Stimulated activated naive B cell treated with anti-CD40 and anti-IgM and Interleukin-4, amounts not matched to agents 10 μg/mL and 1 μg/mL and 100 μg/mL, for 72 hours (primary cell): Measurements from ENCODE around the gene MSL2.
A peak's percentile ranks its signal among the peaks of the same experiment; 100 is the strongest.
"Not testable (repeated sequence)": the region's sequence is repeated elsewhere in the genome, so short reads cannot be mapped to it uniquely, and the experiment has no call there.

Experiments used
- ATAC-seq, 2 donors: fragments of 150-1000 bp; cut with Tn5 transposase; replicated peaks; 2 replicates each; pipeline ENCODE4 v1.10.0; 2021; ENCODE audit warnings: moderate library complexity in 1 of 2
- DNase-seq: peaks from one replicate; pipeline ENCODE4 v3.0.0; 2021
- H3K27ac Mint-ChIP-seq: one replicate; pipeline ENCODE4 v1.8.0; 2022; ENCODE audit warnings: mild to moderate bottlenecking, mixed read lengths
- H3K27me3 Mint-ChIP-seq, 2 donors: one replicate each; pipeline ENCODE4 v1.8.0; 2022; ENCODE audit warnings: mixed read lengths in 2 of 2
- H3K36me3 Mint-ChIP-seq, 2 donors: one replicate each; pipeline ENCODE4 v1.8.0; 2022; ENCODE audit warnings: mixed read lengths in 2 of 2, mild to moderate bottlenecking in 1 of 2
- H3K4me1 Mint-ChIP-seq, 2 donors: one replicate each; pipeline ENCODE4 v1.8.0; 2022; ENCODE audit warnings: mixed read lengths in 2 of 2, mild to moderate bottlenecking in 1 of 2
- H3K4me3 Mint-ChIP-seq, 2 donors: one replicate each; pipeline ENCODE4 v1.8.0; 2022; ENCODE audit warnings: mild to moderate bottlenecking in 2 of 2, mixed read lengths in 2 of 2, moderate library complexity in 1 of 2
- H3K9me3 Mint-ChIP-seq, 2 donors: one replicate each; pipeline ENCODE4 v1.8.0; 2022; ENCODE audit warnings: mixed read lengths in 2 of 2, mild to moderate bottlenecking in 1 of 2

Gene MSL2

GRCh38 chr3:136197159-136197793, 1.1 kb upstream of the MSL2 start:
- H3K27me3 Mint-ChIP-seq = peaks cover 0 to 4% of the 10 kb centered on the region in 2 donors
- peaks cover 25 to 32% of the 10 kb centered on the region in 2 donors for H3K36me3 Mint-ChIP-seq
- ATAC-seq = no peak
- peaks cover 15 to 47% of the 10 kb centered on the region in 2 donors for H3K4me1 Mint-ChIP-seq
- H3K9me3 Mint-ChIP-seq = no peaks in the 10 kb centered on the region
- H3K4me3 Mint-ChIP-seq = peak overlapping the region; percentile 91 to 94
- no peak for DNase-seq
- peak overlapping the region; percentile 99 for H3K27ac Mint-ChIP-seq

GRCh38 chr3:136196401-136197158, 445 bp upstream of the MSL2 start:
- Mint-ChIP-seq H3K4me3 (peak overlapping the region; percentile 91 to 94), H3K4me1 (peaks cover 19 to 54% of the 10 kb centered on the region in 2 donors), H3K36me3 (peaks cover 27 to 34% of the 10 kb centered on the region in 2 donors), H3K27me3 (peaks cover 0 to 4% of the 10 kb centered on the region in 2 donors), H3K27ac (peak overlapping the region; percentile 99), H3K9me3 (no peaks in the 10 kb centered on the region)
- ATAC-seq (peak; percentile 78 to 81), DNase-seq (peak; percentile 99)

- H3K27ac Mint-ChIP-seq = peak overlapping the region; percentile 99
- no peaks in the 10 kb centered on the region for H3K9me3 Mint-ChIP-seq
- H3K27me3 Mint-ChIP-seq = peaks cover 0 to 4% of the 10 kb centered on the region in 2 donors
- peaks cover 34 to 41% of the 10 kb centered on the region in 2 donors for H3K36me3 Mint-ChIP-seq
- peaks cover 29 to 65% of the 10 kb centered on the region in 2 donors for H3K4me1 Mint-ChIP-seq
- DNase-seq = peak; percentile 77
- ATAC-seq = peak; percentile 58 to 61
- peak overlapping the region; percentile 91 to 94 for H3K4me3 Mint-ChIP-seq
Measured at GRCh38 chr3:136195258-136196063, 674 bp downstream of the MSL2 start.

DNA sequence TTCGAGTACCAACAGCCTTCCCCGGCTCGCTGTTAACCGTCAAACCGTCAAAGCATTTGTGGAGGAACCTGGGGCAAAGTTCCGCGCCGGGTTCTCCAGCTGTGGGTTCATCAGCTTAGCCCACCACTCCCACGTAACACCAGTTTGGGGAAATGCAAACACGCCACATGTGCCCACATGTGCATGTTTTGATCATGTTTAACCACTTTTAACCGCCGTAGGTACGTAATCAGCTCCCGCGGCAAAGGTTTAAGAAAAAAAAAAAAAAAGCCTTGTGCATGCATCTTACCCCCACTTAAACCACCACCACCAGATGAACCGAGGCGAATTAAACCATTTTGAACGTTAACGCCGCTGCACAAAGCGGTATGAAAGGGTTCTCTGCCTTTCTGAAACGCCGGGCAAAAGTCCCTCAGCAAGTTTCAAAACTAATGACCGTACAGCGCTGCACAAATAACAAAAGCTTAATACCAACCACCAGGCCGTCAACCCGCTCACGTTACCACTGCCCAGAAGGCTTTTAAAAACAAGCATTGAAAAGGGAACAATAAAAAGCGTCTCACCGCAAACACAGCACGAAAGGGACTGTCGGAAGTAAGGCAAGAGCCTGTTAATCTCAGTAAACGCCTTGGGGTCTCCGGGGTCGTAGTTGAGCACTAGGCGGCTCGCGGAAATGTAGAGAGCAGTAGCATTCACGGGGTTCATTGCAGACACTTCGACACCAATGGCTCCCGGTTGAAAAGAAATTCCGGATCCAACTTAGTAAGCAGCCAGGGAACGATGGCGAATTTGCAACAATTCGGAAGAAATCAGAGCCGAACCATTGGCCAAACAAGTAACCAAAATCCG, 1.5 kb downstream of the MSL2 start:
- peaks cover 35 to 42% of the 10 kb centered on the region in 2 donors for H3K36me3 Mint-ChIP-seq
- peaks cover 0 to 4% of the 10 kb centered on the region in 2 donors for H3K27me3 Mint-ChIP-seq
- DNase-seq (peak; percentile 69), ATAC-seq (peak; percentile 11 to 21)
- peak overlapping the region; percentile 91 to 94 for H3K4me3 Mint-ChIP-seq
- H3K27ac Mint-ChIP-seq = peak overlapping the region; percentile 99
- H3K9me3 Mint-ChIP-seq = no peaks in the 10 kb centered on the region
- H3K4me1 Mint-ChIP-seq = peaks cover 28 to 72% of the 10 kb centered on the region in 2 donors

DNA sequence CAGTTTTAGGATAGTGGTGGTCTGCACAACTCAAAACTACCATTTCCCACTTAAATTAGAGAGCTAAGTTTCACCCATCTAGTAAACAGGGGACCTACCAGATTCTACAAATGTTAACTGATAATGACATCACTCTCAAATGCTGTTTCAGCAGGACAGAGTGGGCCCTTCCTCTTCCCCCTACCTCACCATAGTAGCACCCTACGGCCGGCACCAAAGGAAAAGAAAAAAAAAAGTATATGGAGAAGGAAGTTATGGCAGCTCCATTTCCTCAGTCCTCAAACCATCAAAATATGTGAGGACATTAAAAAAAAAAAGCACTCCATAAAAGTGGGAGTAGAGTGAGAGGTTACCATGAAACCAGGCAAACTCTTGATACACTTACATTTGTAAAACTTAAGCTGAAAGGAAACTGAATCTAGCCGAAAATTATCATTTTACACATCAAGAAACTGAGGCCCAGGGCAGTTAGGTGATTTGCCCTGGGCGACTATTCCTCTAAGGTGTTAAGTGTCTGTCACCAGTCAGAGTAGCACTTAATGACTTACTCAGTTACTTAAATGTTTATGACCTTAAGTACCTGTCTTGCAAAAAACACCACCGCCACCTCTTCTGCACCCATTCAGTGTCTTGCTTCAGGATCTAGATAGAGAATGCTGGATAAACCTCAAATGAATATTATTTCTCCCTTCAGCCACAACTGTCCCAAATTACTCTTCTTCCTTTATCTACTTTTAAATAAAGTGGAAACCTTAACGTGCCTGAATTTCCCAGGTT, 2.7 kb downstream of the MSL2 start:
- Mint-ChIP-seq H3K36me3 (peaks cover 35 to 49% of the 10 kb centered on the region in 2 donors), H3K27me3 (peaks cover 0 to 4% of the 10 kb centered on the region in 2 donors)

DNA sequence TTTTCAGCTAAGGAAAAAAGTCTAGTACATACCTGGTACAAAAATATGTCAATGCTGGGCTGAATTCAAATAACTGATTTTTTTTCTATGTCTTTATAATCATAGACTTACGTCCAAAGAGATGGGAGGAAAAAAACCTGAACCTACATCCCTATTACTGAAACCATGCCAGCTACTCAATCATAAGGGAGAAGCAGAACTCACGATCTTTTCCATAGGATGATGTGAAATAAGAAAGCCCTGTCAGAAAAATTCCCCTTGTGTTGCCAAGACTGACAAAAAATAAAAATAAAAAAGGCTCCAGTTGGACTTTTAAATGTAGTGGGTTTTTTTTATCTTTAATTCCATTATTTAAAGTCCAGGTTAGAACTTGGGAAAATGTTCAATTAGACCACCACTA, 3.3 kb downstream of the MSL2 start:
- DNase-seq = no peak
- Mint-ChIP-seq H3K4me3 (peak overlapping the region; percentile 91 to 94), H3K9me3 (no peaks in the 10 kb centered on the region), H3K27ac (peak overlapping the region; percentile 65), H3K4me1 (peaks cover 37 to 85% of the 10 kb centered on the region in 2 donors), H3K27me3 (peaks cover 0 to 4% of the 10 kb centered on the region in 2 donors), H3K36me3 (peaks cover 37 to 53% of the 10 kb centered on the region in 2 donors)
- no peak for ATAC-seq

More for the DNA sequence above, 2.7 kb downstream of the MSL2 start:
- H3K9me3 Mint-ChIP-seq = no peaks in the 10 kb centered on the region
- H3K4me3 Mint-ChIP-seq = peak overlapping the region; percentile 91 to 94
- no peak for ATAC-seq
- H3K4me1 Mint-ChIP-seq = peaks cover 35 to 84% of the 10 kb centered on the region in 2 donors
- H3K27ac Mint-ChIP-seq = peak overlapping the region; percentile 99
- no peak for DNase-seq

DNA sequence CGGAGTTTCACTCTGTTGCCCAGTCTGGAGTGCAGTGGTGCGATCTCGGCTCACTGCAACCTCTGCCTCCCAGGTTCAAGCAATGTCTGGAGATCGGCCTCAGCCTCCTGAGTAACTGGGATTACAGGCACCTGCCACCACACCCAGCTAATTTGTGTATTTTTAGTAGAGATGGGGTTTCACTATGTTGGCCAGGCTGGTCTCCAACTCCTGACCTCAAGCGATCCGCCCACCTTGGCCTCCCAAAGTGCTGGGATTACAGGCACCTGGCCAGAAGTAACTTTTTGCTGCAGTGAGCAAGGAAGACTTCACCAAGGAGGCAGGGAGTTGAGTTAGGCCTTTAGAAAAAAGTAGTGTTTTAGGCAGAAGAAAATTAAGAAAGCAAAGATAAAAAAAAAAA, 3.9 kb downstream of the MSL2 start:
- DNase-seq, ATAC-seq, H3K9me3 Mint-ChIP-seq, H3K27me3 Mint-ChIP-seq: not testable (repeated sequence)
- Mint-ChIP-seq H3K36me3 (peaks cover 37 to 53% of the 10 kb centered on the region in 2 donors), H3K4me3 (peak overlapping the region; percentile 91 to 94), H3K4me1 (peaks cover 36 to 82% of the 10 kb centered on the region in 2 donors), H3K27ac (peak overlapping the region; percentile 68)

DNA sequence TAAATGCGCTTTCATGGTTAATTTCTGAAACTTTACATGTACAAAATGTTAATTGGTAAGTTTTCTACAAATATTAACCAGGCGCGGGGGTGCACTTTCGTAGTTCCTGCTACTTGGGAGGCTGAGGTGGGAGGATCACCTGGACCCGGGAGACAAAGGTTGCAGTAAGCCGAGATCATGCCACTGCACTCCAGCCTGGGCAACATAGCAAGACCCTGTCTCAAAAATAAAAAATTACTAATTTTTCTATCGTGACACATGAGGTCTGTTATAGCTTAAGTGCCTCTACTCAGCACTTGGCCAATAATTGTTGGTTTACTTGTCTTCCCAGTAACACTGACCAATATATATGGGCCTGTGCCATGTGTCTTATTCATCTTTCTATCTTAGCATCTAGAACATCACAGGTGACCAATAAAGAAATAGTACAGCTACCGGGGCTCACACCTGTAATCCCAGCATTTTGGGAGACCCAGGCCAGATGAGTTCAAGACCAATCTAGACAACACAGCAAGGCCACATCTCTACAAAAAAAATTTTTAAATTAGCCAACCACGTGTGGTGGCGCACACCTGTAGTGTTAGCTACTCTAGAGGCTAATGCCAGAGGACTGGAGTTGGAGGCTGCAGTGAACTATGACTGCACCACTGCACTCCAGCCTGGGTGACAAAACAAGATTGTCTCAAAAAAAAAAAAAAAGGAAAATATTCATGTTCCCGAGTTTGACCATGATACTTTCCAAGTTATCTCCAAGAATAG, 6.1 kb downstream of the MSL2 start:
- H3K27ac Mint-ChIP-seq = no peak overlapping the region
- H3K4me3 Mint-ChIP-seq = peak overlapping the region in 1 of 2 donors; percentile 10
- H3K36me3 Mint-ChIP-seq = peaks cover 31 to 48% of the 10 kb centered on the region in 2 donors
- H3K4me1 Mint-ChIP-seq = peaks cover 44 to 88% of the 10 kb centered on the region in 2 donors
- no peaks in the 10 kb centered on the region for H3K9me3 Mint-ChIP-seq
- no peaks in the 10 kb centered on the region for H3K27me3 Mint-ChIP-seq
- ATAC-seq (no peak), DNase-seq (no peak)

GRCh38 chr3:136189043-136189442, 7.1 kb downstream of the MSL2 start:
- H3K36me3 Mint-ChIP-seq = peaks cover 21 to 38% of the 10 kb centered on the region in 2 donors
- ATAC-seq (no peak), DNase-seq (no peak)
- no peaks in the 10 kb centered on the region for H3K27me3 Mint-ChIP-seq
- peak overlapping the region; percentile 47 for H3K27ac Mint-ChIP-seq
- H3K4me3 Mint-ChIP-seq = peak overlapping the region in 1 of 2 donors; percentile 25
- H3K9me3 Mint-ChIP-seq = no peaks in the 10 kb centered on the region
- peaks cover 44 to 85% of the 10 kb centered on the region in 2 donors for H3K4me1 Mint-ChIP-seq

DNA sequence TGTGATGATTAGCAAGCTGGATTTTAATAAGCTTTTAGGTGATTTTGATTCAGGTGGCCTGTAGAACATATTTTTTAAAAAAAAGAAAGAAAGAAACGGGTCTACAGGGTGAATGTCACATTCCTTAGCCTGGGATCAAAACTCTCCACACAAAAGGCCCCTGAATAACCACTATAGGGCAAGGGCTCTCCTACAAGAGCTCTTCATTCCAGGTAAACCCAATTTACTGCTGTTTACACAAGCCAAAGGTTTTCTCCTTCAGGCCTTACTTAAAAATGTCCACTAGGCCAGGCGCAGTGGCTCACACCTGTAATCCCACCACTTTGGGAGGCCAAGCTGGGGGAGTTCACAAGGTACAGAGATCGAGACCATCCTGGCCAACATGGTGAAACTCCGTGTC, 8.3 kb downstream of the MSL2 start:
- H3K4me3 Mint-ChIP-seq = no peak overlapping the region
- no peak for ATAC-seq
- H3K27ac Mint-ChIP-seq = no peak overlapping the region
- H3K36me3 Mint-ChIP-seq = peaks cover 14 to 31% of the 10 kb centered on the region in 2 donors
- H3K9me3 Mint-ChIP-seq = no peaks in the 10 kb centered on the region
- no peak for DNase-seq
- no peaks in the 10 kb centered on the region for H3K27me3 Mint-ChIP-seq
- H3K4me1 Mint-ChIP-seq = peaks cover 46 to 85% of the 10 kb centered on the region in 2 donors

- ATAC-seq (no peak), DNase-seq (no peak)
- no peak overlapping the region for H3K4me3 Mint-ChIP-seq
- H3K27me3 Mint-ChIP-seq = no peaks in the 10 kb centered on the region
- H3K4me1 Mint-ChIP-seq = peaks cover 51 to 85% of the 10 kb centered on the region in 2 donors
- no peaks in the 10 kb centered on the region for H3K9me3 Mint-ChIP-seq
- peaks cover 10 to 28% of the 10 kb centered on the region in 2 donors for H3K36me3 Mint-ChIP-seq
- H3K27ac Mint-ChIP-seq = no peak overlapping the region
Measured at GRCh38 chr3:136186846-136187245, 9.3 kb downstream of the MSL2 start.

DNA sequence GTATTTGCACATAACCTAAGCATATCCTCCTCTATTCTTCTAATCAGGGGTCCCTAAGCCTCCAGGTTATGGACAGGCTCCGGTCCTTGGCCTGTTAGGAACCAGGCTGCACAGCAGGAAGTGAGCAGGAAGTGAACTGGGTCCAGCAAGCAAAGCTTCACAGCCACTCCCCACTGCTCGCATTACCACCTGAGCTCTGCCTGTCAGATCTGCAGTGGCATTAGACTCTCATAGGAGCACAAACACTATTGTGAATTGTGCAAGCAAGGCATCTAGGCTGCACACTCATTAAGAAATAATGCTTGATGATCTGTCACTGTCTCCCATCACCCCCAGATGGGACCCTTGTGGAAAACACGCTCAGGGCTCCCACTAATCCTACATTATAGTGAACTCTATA, 9.8 kb downstream of the MSL2 start:
- H3K4me1 Mint-ChIP-seq = peaks cover 47 to 80% of the 10 kb centered on the region in 2 donors
- peaks cover 10 to 28% of the 10 kb centered on the region in 2 donors for H3K36me3 Mint-ChIP-seq
- ATAC-seq (peak; percentile 46 to 57), DNase-seq (no peak)
- no peak overlapping the region for H3K4me3 Mint-ChIP-seq
- no peaks in the 10 kb centered on the region for H3K9me3 Mint-ChIP-seq
- H3K27me3 Mint-ChIP-seq = no peaks in the 10 kb centered on the region
- peak overlapping the region; percentile 27 for H3K27ac Mint-ChIP-seq
